Effector memory CD4-positive, alpha-beta T cell (primary cell): ENCODE measurements around the gene CLIC1.
A peak's percentile ranks its signal among the peaks of the same experiment; 100 is the strongest.
"Not testable (repeated sequence)": the region's sequence is repeated elsewhere in the genome, so short reads cannot be mapped to it uniquely, and the experiment has no call there.

Experiments
- DNase-seq, 3 donors: peaks; one replicate each; pipeline ENCODE4 v3.0.0-alpha.2; 2020
- H3K27ac ChIP-seq: 2 replicates; pipeline ENCODE4 v1.7.0; 2013; ENCODE audit warnings: mild to moderate bottlenecking, low read length, moderate library complexity; ENCODE audit not compliant: insufficient read depth, poor library complexity, severe bottlenecking
- H3K27me3 ChIP-seq: replicated peaks from 2 replicates; pipeline ENCODE4 v1.7.0; 2013; ENCODE audit warnings: mild to moderate bottlenecking, low read length; ENCODE audit not compliant: insufficient read depth, control insufficient read depth, poor library complexity, severe bottlenecking
- H3K36me3 ChIP-seq: 2 replicates; pipeline ENCODE4 v1.7.0; 2013; ENCODE audit warnings: mild to moderate bottlenecking, low read length, moderate library complexity; ENCODE audit not compliant: control insufficient read depth, insufficient read depth
- H3K4me1 ChIP-seq: 2 replicates; pipeline ENCODE4 v1.7.0; 2013; ENCODE audit warnings: low read length, mild to moderate bottlenecking; ENCODE audit not compliant: control insufficient read depth, insufficient read depth, poor library complexity, severe bottlenecking
- H3K4me3 ChIP-seq: 2 replicates; pipeline ENCODE4 v1.7.0; 2013; ENCODE audit warnings: low read length, low read depth, mild to moderate bottlenecking; ENCODE audit not compliant: insufficient read depth, poor library complexity, severe bottlenecking
- H3K9me3 ChIP-seq: 2 replicates; pipeline ENCODE4 v1.7.0; 2013; ENCODE audit warnings: mild to moderate bottlenecking, low read length, moderate library complexity; ENCODE audit not compliant: control insufficient read depth

Gene CLIC1

DNA sequence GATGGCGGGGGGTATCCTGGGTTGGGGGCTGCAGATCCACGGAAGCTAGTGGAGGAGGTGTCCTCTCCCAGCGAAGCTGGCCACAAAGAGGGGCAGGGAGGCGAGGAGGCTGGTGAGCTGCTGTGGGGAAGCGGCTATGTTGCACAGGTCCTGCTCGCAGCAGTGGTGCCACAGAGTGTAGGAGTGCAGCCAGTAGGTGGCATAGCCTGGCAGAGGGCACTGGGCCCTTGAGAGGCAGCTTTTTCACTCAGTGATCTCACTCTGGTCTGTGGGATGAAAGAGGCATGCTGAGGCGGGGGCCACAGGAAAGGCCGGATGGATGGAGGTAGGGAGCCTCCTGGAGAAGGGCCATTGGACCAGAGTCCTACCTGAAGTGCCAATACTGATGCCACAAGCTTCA, 24.0 kb downstream of the CLIC1 start:
- H3K27ac ChIP-seq: no peak overlapping the region
- no peaks in the 10 kb centered on the region for H3K9me3 ChIP-seq
- H3K27me3 ChIP-seq: no peaks in the 10 kb centered on the region
- no peak for DNase-seq
- H3K4me3 ChIP-seq: no peak overlapping the region
- no peaks in the 10 kb centered on the region for H3K36me3 ChIP-seq
- peaks cover 3% of the 10 kb centered on the region for H3K4me1 ChIP-seq

DNA sequence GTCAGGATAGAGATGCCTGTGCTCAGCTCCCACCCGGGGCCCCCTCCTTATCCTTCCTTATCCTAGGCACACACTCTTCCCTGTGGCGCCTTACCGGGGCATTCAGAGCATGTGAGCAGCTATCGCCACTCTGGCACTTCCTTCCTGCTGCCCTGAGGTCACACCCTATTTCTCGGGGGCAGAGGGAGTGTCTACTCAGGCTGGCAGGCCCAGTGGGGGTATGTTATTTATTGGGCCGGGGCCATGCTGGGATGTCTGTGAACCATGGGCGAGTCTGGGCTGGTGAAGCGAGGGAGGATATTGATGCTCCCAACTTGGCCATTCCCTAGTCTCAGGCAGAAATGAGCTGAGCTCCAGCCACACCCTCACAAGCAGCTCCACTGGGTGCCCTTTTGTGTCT, 25.1 kb downstream of the CLIC1 start:
- Histone ChIP-seq H3K27me3 (no peaks in the 10 kb centered on the region), H3K9me3 (no peaks in the 10 kb centered on the region), H3K27ac (no peak overlapping the region), H3K4me3 (no peak overlapping the region), H3K36me3 (no peaks in the 10 kb centered on the region), H3K4me1 (peaks cover 3% of the 10 kb centered on the region)
- DNase-seq: no peak

DNA sequence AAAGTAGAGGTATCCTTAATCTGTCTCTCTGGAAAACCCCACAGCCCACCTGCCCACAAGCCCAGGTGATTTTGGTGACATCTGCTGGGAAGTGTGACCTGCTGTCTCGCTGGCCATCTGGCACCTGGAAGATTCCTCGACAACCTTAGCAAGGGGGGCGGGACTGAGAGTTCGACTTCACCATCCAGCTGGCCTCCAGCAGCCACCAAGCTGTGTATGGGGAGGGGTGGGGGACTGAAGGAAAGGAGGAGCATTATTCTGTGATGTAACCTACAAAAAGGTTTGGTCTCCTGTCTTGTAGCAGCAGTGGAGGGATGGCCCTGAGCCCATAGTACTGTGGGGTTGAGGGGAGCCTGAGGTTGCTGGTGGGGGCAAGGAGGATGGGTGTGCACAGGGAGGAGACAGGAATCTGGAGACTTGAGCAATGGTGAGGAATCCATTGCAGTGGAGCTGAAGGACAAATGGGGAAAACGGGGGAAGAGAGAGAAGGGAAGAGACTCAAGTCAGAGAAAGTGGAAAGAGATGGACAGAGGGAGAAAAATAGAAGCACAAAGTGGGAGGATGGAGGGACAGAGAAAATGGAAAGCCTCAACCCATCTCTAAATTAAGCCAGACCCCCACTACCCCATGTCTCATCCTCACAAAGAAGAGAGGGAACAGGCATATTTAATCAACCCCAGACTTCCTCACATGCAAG, 25.7 kb downstream of the CLIC1 start:
- Histone ChIP-seq H3K4me1 (peaks cover 3% of the 10 kb centered on the region), H3K9me3 (no peaks in the 10 kb centered on the region), H3K27me3 (no peaks in the 10 kb centered on the region), H3K27ac (no peak overlapping the region), H3K4me3 (no peak overlapping the region), H3K36me3 (no peaks in the 10 kb centered on the region)
- DNase-seq: no peak

DNA sequence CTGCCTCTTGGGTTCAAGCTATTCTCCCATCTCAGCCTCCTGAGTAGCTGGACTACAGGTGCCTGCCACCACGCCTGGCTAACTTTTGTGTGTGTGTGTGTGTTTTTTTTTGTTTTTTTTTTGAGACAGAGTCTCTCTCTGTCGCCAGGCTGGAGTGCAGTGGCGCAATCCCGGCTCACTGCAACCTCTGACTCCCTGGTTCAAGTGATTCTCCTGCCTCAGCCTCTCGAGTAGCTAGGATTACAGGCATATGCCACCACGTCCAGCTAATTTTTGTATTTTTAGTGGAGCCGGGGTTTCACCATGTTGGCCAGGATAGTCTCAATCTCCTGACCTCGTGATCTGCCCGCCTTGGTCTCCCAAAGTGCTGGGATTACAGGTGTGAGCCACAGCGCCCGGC, 27.2 kb downstream of the CLIC1 start:
- not testable (repeated sequence) for H3K4me1 ChIP-seq, H3K27me3 ChIP-seq, DNase-seq, H3K36me3 ChIP-seq, H3K27ac ChIP-seq, H3K9me3 ChIP-seq, H3K4me3 ChIP-seq

DNA sequence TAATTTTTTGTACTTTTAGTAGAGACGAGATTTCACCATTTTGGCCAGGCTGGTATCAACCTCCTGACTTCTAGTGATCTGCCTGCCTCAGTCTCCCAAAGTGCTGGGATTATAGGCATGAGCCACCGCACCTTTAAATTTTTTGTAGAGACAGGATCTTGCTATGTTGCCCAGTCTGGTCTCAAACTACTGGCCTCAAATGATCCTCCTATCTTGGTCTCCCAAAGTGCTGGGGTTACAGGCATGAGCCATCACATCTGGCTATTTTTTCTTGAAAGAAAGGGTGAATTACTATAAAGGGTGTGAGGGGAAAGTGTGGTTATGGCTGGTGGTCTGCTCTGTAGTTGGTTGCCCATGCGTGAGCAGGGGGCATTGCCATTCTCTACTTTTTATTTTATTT, 28.1 kb downstream of the CLIC1 start:
- Histone ChIP-seq H3K36me3 (no peaks in the 10 kb centered on the region), H3K27me3 (no peaks in the 10 kb centered on the region), H3K27ac (no peak overlapping the region), H3K4me1 (peaks cover 3% of the 10 kb centered on the region), H3K9me3 (no peaks in the 10 kb centered on the region), H3K4me3 (no peak overlapping the region)
- DNase-seq: no peak

DNA sequence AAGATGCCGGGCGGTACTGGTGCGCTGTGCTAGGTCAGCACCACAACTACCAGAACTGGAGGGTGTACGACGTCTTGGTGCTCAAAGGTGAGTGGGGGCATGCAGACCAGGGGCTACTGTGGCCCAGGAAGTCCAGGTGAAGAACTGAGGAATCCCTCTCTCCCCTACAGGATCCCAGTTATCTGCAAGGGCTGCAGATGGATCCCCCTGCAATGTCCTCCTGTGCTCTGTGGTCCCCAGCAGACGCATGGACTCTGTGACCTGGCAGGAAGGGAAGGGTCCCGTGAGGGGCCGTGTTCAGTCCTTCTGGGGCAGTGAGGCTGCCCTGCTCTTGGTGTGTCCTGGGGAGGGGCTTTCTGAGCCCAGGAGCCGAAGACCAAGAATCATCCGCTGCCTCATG, 28.6 kb downstream of the CLIC1 start:
- Histone ChIP-seq H3K4me1 (peaks cover 3% of the 10 kb centered on the region), H3K27me3 (no peaks in the 10 kb centered on the region), H3K27ac (no peak overlapping the region), H3K36me3 (no peaks in the 10 kb centered on the region), H3K4me3 (no peak overlapping the region), H3K9me3 (no peaks in the 10 kb centered on the region)
- DNase-seq: no peak

DNA sequence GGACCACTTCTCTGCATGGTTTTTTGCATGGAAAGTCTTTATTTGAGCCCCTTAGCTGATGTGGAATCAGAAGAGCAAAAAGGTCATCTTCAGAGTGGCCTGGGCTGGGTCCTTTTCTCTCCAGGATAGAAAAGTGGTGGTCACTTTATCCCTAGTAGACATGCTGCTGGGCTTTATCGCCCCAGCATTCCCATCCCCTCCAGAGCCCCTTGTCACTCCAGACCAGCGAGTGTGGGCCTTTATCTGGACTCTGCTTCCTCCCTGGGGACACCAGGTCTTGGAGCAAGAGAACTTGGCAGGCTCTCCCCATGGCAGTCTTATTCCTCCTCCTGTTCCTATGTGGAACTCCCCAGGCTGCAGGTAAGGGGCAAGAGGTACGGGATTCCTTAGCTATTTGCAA, 29.7 kb downstream of the CLIC1 start, which contains the start of gene LY6G6F:
TSS of gene LY6G6F (plus strand) at position 268 of the 400 bp plus-strand sequence. CDS start at position 309, 41 bp downstream.
- no peak within 1 kb of the TSS for H3K27ac ChIP-seq
- no peaks in the 10 kb centered on the region for H3K9me3 ChIP-seq
- H3K36me3 ChIP-seq: no peaks in the 10 kb centered on the region
- H3K4me3 ChIP-seq: no peak within 1 kb of the TSS
- peaks cover 12% of the 10 kb centered on the region for H3K4me1 ChIP-seq
- H3K27me3 ChIP-seq: no peaks in the 10 kb centered on the region
- DNase-seq: no peak

DNA sequence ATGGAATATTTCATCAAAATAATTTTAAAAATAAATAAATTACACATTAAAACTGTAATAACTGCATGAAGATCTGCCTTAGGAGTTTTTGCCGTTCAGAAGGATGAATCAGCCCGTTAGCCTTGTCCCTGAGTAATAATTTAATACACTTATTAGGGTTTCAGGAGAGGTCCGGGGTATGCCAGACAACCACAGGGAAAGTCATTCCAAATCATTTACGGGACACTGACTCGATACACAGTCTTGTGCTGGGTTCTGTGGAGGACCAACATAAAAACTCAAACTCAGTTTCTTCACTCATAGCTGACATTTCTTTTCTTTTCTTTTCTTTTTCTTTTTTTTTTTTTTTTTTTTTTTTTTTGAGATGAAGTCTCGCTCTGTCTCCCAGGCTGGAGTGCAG, 30.4 kb downstream of the CLIC1 start:
- no peak for DNase-seq
- Histone ChIP-seq H3K27me3 (no peaks in the 10 kb centered on the region), H3K4me3 (no peak overlapping the region), H3K27ac (no peak overlapping the region), H3K36me3 (no peaks in the 10 kb centered on the region), H3K4me1 (peaks cover 15% of the 10 kb centered on the region), H3K9me3 (no peaks in the 10 kb centered on the region)

DNA sequence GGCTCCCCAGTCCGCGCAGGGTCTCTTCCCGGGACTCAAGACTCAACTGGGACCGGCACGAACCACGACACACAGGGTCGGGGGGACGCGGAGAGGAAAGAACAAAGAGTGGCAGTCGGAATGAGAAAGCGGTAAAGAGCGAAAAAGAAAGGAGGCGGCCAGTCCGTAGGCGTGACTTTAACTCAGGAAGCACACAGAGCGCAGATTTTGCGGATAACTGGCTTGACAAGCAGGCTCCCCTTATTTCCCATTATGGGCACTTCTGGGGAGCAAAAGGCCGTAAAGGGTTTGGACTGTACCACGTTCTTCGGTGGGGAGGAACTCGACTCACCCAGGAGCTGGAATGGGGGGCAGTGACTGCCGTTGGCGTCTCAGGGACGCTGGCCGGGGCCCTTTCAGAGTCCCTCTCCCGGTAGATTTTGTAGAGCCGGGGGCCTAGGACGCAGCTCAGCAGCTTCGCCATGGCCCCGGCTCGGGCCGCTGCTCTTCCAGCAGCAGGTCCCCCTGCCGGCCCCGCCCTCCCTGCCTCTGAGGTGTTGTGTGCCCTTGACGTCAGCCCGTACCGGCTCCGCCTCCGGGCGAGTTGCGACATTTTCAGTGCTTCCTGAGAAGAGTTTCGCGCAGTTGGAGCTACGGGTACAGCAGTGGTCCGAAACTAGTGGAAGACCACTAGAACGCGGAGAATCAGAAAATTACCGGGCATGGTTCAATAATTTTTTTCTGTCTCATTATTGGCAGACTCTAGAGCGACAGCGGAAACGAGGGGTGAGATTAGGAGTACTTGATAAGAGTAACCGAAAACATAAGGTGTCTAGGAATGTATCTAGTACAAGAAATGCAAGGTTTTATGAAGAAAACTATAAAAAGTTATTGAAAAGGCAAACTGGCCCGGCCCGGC, 33.3 kb downstream of the CLIC1 start, which contains the start of gene ABHD16A:
TSS of gene ABHD16A (minus strand) at position 506 of the 898 bp plus-strand sequence. CDS start at position 463, 43 bp downstream.
- DNase-seq: peak; percentile 89 to 94 (median 94)
- Histone ChIP-seq H3K27ac (peak within 1 kb of the TSS; percentile 99), H3K4me1 (peaks cover 18% of the 10 kb centered on the region), H3K36me3 (peaks cover 9% of the 10 kb centered on the region), H3K27me3 (no peaks in the 10 kb centered on the region), H3K9me3 (no peaks in the 10 kb centered on the region), H3K4me3 (peak within 1 kb of the TSS; percentile 91)

DNA sequence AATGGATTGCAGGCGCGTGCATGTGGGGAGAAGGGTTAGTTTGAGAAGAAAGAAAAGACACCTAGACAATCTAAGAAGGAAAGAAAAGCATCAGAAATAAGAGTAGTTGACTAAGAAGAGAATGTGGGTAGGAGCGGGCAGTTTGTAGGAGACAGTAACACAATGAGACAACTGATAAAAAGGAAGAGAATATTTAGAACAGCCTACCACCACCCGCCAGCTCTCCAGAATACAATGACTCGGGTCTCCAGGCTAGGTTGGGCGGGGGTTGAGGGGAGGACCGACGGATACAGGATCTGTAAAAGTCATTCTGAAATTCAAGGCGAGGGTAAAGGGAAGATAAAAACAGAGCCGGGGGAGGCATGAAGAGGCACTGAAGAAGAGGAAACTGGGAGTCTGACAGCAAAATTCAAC, 33.9 kb downstream of the CLIC1 start:
- Histone ChIP-seq H3K4me1 (peaks cover 18% of the 10 kb centered on the region), H3K4me3 (peak overlapping the region; percentile 91), H3K27ac (peak overlapping the region; percentile 99), H3K36me3 (peaks cover 9% of the 10 kb centered on the region), H3K27me3 (no peaks in the 10 kb centered on the region), H3K9me3 (no peaks in the 10 kb centered on the region)
- DNase-seq: no peak
